Fibroblast of lung (primary cell): Measurements from ENCODE around the gene SRPK1.

Source experiments
- EZH2 ChIP-seq: IDR thresholded peaks from 2 replicates; pipeline ENCODE4 v1.5.1; 2012; ENCODE audit warnings: low read length, control low read depth, mild to moderate bottlenecking; ENCODE audit errors: missing control alignments
- TF ChIP-seq, protein P1 (sequence below), 2 donors: IDR thresholded peaks in 1 of 2; conservative IDR thresholded peaks in 1 of 2; 1 replicate in 1 of 2; 2 replicates in 1 of 2; pipeline ENCODE4 v1.5.1; 2011 to 2012; ENCODE audit warnings: low read length in 2 of 2, control low read depth in 1 of 2, inconsistent platforms in 1 of 2, low read depth in 1 of 2, mild to moderate bottlenecking in 1 of 2

DNA sequence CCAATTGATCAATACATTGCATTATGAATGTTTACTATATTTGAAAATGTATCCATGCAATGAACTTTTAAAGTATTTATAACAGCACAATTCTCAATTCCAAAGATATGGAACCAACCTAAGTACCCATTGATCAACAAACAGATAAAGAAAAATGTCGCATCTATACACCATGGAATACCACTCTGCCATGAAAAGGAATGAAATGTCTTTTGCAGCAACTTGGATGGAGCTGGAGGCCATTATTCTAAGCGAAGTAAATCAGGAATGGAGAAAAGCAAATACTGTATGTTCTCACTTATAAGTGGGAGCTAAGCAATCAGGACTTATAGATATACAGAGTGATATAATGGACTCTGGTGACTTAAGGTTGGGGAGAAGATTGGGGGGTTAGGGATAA, 22.9 kb downstream of the SRPK1 start:
- TF ChIP-seq, protein P1, sequence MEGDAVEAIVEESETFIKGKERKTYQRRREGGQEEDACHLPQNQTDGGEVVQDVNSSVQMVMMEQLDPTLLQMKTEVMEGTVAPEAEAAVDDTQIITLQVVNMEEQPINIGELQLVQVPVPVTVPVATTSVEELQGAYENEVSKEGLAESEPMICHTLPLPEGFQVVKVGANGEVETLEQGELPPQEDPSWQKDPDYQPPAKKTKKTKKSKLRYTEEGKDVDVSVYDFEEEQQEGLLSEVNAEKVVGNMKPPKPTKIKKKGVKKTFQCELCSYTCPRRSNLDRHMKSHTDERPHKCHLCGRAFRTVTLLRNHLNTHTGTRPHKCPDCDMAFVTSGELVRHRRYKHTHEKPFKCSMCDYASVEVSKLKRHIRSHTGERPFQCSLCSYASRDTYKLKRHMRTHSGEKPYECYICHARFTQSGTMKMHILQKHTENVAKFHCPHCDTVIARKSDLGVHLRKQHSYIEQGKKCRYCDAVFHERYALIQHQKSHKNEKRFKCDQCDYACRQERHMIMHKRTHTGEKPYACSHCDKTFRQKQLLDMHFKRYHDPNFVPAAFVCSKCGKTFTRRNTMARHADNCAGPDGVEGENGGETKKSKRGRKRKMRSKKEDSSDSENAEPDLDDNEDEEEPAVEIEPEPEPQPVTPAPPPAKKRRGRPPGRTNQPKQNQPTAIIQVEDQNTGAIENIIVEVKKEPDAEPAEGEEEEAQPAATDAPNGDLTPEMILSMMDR (conservative IDR thresholded peaks at IDR 0.05 in 1 of 2, IDR thresholded peaks at IDR 0.05 in 1 of 2; ENCODE audit: low read depth in 1 of 2, low read length in 2 of 2) = no peak
- TF ChIP-seq EZH2 = no peak
